GM06990 (cell line): Measurements from ENCODE around the gene EBF3.

Source experiments
- DNase-seq: peaks from one replicate; pipeline ENCODE4 v3.0.0-alpha.2; 2011; ENCODE audit not compliant: insufficient read length; ENCODE audit errors: extremely low read depth
- H3K27me3 ChIP-seq: replicated peaks from 2 replicates; pipeline ENCODE4 v1.6.0; 2011; ENCODE audit warnings: low read length; ENCODE audit not compliant: control insufficient read depth, insufficient read depth
- H3K36me3 ChIP-seq: 2 replicates; pipeline ENCODE4 v1.5.1; 2011; ENCODE audit warnings: low read length; ENCODE audit not compliant: control insufficient read depth, insufficient read depth
- H3K4me3 ChIP-seq: replicated peaks from 2 replicates; pipeline ENCODE4 v1.5.1; 2011; ENCODE audit warnings: low read depth, mild to moderate bottlenecking, control low read depth, low read length
- CTCF ChIP-seq: IDR thresholded peaks from 2 replicates; pipeline ENCODE4 v1.5.1; 2011; ENCODE audit warnings: low read length, control low read depth, mild to moderate bottlenecking, inconsistent platforms; ENCODE audit not compliant: insufficient read depth, poor library complexity, severe bottlenecking

EBF3 gene

DNA sequence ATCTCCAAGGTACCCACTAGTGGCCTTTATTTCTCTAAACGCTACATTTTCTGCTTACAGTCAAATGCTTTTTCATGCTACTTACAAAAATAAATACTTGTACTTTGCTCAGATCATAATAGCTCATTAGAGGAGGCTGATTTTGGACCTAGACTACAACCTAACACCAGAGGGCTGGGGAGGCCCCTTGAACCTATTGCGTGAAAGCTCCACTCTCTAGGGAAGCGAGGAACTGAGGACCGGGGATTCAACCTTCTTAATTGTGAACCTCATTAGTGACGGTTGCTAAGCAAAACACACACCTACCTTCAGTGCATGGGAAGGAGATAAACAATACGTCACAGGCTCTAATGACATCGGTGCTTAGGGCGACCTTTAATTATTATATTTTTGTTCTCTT lies 92.1 kb downstream of the EBF3 start:
- TF ChIP-seq CTCF = no peak
- DNase-seq = no peak

DNA sequence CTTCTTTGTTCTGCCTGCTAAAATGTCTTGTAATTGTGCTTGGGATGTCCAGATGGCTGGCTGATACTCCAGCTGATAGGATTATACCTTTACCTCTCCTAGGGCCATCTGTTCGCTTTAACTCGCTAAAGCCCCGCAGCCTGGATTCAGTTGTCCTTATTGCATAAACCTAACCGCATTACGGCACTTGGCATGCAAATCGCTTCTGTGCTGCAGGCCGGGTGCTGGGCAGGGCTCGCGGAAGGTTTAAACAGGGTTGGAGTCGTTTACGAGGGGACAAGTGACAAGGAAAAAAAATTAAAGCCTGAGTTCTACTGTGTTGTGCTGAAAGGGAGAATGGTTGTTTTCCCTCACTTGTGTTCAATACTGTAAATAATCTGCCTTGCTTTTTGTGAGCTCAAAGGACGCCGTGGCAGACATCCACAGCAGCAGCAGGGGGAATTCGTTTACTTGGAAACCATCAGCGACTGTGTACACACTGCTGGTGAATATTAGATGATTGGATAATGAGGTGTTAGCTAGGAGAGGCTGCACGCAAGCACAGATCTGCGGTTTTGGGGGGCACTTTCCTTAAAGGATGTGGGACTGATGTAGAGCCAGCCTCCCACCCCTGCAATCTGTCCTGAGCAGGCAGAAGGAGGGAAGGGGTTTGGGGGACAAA lies 93.0 kb downstream of the EBF3 start:
- Histone ChIP-seq H3K36me3 (no peaks in the 10 kb centered on the region), H3K27me3 (no peaks in the 10 kb centered on the region), H3K4me3 (no peak overlapping the region)
- TF ChIP-seq CTCF = no peak
- no peak for DNase-seq

More for the DNA sequence above, 92.1 kb downstream of the EBF3 start:
- Histone ChIP-seq H3K4me3 (no peak overlapping the region), H3K27me3 (no peaks in the 10 kb centered on the region), H3K36me3 (no peaks in the 10 kb centered on the region)

- DNase-seq = no peak
- Histone ChIP-seq H3K36me3 (no peaks in the 10 kb centered on the region), H3K4me3 (no peak overlapping the region), H3K27me3 (no peaks in the 10 kb centered on the region)
- TF ChIP-seq CTCF = no peak
Observed at GRCh38 chr10:129870474-129870757, 93.7 kb downstream of the EBF3 start.

DNA sequence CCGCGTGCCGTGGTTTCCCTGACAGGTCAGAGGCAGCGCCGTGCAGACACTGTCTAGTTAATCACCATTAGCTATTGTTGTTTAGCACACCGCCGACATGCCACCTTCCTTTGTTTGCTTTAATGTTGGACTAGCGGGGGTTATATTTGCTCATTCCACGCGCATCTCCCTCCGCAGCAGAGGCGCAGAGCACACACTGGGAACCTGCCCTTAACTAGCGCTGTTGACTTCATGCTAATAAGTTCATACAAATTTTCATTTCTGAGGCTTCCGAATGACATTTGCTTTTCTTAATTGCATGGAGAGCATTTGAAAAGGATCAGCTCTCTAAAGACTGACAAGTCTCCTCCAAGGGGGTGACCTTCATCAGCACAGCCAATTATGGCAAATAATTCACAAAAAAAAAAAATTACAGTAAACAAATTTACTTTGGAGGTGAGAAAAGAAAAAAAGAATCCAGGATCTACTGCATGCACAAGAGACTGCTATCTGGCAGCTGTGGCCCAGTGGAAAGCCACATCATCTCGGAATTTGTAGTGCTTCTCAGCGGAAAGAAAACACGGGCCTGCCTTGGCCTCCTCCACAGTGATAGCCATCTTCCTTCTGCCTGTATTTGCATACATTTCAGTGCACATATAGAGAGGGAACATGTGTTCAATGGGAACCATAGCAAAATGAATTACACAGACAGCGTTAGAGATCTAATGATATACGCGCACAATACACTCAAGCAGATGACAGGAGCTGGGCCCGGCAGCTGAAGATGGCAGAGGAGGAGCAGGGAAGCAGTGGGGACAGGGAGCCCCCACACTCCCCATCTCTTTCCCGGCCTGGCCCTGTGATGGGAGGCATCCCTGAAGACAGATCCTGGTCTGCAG lies 94.2 kb downstream of the EBF3 start:
- no peak for TF ChIP-seq CTCF
- no peak overlapping the region for H3K4me3 ChIP-seq
- no peak for DNase-seq
- no peaks in the 10 kb centered on the region for H3K36me3 ChIP-seq
- H3K27me3 ChIP-seq = no peaks in the 10 kb centered on the region

DNA sequence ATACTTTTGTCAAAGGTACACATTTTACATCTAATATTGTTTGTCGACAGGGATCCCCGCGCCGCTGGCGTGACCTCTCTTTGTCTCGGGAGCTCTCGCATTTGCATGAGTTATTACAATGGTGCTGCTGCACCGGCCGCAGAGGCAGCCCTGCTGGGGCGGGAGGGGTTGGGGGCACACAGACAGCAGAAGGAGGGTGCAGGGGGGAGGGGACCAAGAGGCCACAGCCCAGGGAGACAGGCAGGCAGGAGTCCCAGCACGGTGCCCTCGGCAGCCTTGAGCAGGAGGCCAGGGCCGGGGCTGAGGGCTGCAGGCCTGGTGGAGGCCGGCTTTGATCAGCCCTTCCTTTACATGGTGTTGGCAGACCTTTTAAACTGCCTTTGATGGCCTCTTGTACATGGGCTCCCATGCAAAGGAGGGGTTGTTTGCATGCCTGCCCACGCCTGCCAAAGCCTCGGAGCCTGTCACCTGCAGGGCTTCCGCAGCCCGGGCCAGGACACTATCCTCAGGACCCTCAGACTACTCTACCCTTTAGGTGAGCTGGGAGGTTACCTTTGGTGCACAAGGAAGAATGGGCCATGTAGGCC lies 95.5 kb downstream of the EBF3 start:
- no peak for DNase-seq
- TF ChIP-seq CTCF = no peak
- Histone ChIP-seq H3K27me3 (no peaks in the 10 kb centered on the region), H3K36me3 (no peaks in the 10 kb centered on the region), H3K4me3 (no peak overlapping the region)
